Kidney (tissue), 14 donors: ENCODE data around the gene APOL3. TPM values are rescaled to one million over a fixed set of nuclear protein-coding genes. Genes with fewer than 3 reads are reported as not detected.

Experiments
- DNase-seq, 5 donors: peaks; one replicate each; pipeline ENCODE4 v3.0.0-alpha.2; 2013 to 2020
- FAIRE-seq: peaks from 2 replicates; lab custom pipeline; 2012; peaks lifted over from hg19 to GRCh38; lab: Jason Lieb, UNC
- H3K27ac ChIP-seq, 2 donors: one replicate each; pipeline ENCODE4 v1.7.0; 2013; ENCODE audit warnings: low read depth in 2 of 2, low read length in 2 of 2, inconsistent platforms in 1 of 2
- H3K27me3 ChIP-seq: one replicate; pipeline ENCODE4 v1.7.1; 2013; ENCODE audit warnings: low read length, inconsistent platforms; ENCODE audit not compliant: control insufficient read depth, insufficient read depth
- H3K36me3 ChIP-seq, 3 donors: one replicate each; pipeline versions ENCODE4 v1.7.0 to v1.7.1; 2013; ENCODE audit warnings: low read length in 3 of 3, control low read depth in 1 of 3, inconsistent platforms in 1 of 3; ENCODE audit not compliant: insufficient read depth in 3 of 3, control insufficient read depth in 2 of 3
- H3K4me1 ChIP-seq, 3 donors: one replicate each; pipeline versions ENCODE4 v1.7.0 to v1.7.1; 2013; ENCODE audit warnings: low read length in 3 of 3, inconsistent platforms in 1 of 3, low read depth in 1 of 3; ENCODE audit not compliant: control insufficient read depth in 2 of 3, insufficient read depth in 2 of 3
- H3K4me3 ChIP-seq, 3 donors: one replicate each; pipeline versions ENCODE4 v1.7.0 to v1.8.1; 2013; ENCODE audit warnings: low read length in 3 of 3, control low read depth in 1 of 3, inconsistent platforms in 1 of 3
- H3K9ac ChIP-seq, 3 donors: one replicate each; pipeline versions ENCODE4 v1.7.0 to v1.7.1; 2013; ENCODE audit warnings: low read length in 3 of 3, control low read depth in 1 of 3, inconsistent platforms in 1 of 3
- H3K9me3 ChIP-seq, 3 donors: one replicate each; pipeline versions ENCODE4 v1.7.0 to v1.7.1; 2013; ENCODE audit warnings: low read length in 3 of 3, control low read depth in 1 of 3, inconsistent platforms in 1 of 3; ENCODE audit not compliant: control insufficient read depth in 2 of 3, insufficient read depth in 1 of 3
- CTCF ChIP-seq: IDR thresholded peaks from 3 replicates; pipeline ENCODE4 v1.5.1; 2012; ENCODE audit warnings: mild to moderate bottlenecking, moderate library complexity, borderline replicate concordance; ENCODE audit not compliant: insufficient read depth; ENCODE audit errors: extremely low read depth
- intact Hi-C: fragments of 100-400 bp; cut with DNase I; formaldehyde crosslinking; loops from one replicate; pipeline ENCODE4 v1.11.1; 2022
- polyA plus RNA-seq: library from polyadenylated mRNA; stranded (reverse); fragments of 350-450 nt; fragmentation: Illumina TruSeq; extraction: RNeasy Lipid Tissue Mini Kit (QIAGEN cat#74804); gene quantifications from one replicate; pipeline ENCODE4 v1.2.3, GENCODE V29; 2014; ENCODE audit warnings: low read depth, low replicate concordance; ENCODE audit not compliant: insufficient read depth
- total RNA-seq: library from RNA; stranded (reverse); fragmentation: NEBNext Ultra II Directional; extraction: Animal tissue kit (Norgen Biotek cat#: 25700); gene quantifications from one replicate; pipeline ENCODE4 v1.2.1, GENCODE V29; 2021
- donor health status: control.
- donor health status: control.
- donor health status: control.
- donor health status: control.
- donor health status: control.
- donor health status: DM: yes; HTN: yes; CAD: no.
- donor health status: Normal renal cell carcinoma (clear cell type).

APOL3 gene
- total and polyA plus RNA-seq, 2 donors from 2014 or later: 25.1 to 43.7 TPM

DNA sequence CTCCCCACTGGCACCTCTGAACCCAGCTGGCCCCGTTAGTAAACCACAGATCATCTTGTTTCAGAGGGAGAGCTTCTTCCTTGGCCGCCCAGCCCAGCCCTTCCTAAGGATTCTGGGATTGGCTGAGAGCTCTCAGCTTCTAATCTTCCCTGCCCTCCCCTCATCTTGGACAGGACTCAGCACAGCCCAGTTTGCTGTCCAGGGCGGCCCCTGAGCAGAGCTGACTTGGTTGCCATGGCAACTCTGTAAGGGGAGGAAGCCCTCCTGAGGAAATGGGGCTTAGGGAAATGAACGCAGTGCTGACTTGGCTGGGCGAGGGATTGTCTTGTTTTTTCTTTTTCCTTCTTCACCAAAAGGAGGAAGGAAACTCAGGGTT is 36.5 kb upstream of the APOL3 start:
- intact Hi-C loops: no loop called here
- peak overlapping the region in 1 of 2 donors; percentile 32 for H3K27ac ChIP-seq
- no peaks in the 10 kb centered on the region for H3K27me3 ChIP-seq
- H3K4me1 ChIP-seq: peaks cover 5 to 25% (median 17%) of the 10 kb centered on the region in 3 donors
- peak overlapping the region in 1 of 3 donors; percentile 34 for H3K9ac ChIP-seq
- no peak for TF ChIP-seq CTCF
- no peaks in the 10 kb centered on the region for H3K36me3 ChIP-seq
- H3K4me3 ChIP-seq: no peak overlapping the region
- H3K9me3 ChIP-seq: no peaks in the 10 kb centered on the region
- DNase-seq (peak in 4 of 5 donors; percentile 48 to 90 (median 84)), FAIRE-seq (no peak)

GRCh38 chr22:36196254-36197064 is 35.9 kb upstream of the APOL3 start:
- Histone ChIP-seq H3K36me3 (no peaks in the 10 kb centered on the region), H3K27me3 (no peaks in the 10 kb centered on the region), H3K9ac (peak overlapping the region in 1 of 3 donors; percentile 34), H3K4me1 (peaks cover 5 to 19% (median 17%) of the 10 kb centered on the region in 3 donors), H3K27ac (no peak overlapping the region), H3K9me3 (no peaks in the 10 kb centered on the region), H3K4me3 (no peak overlapping the region)
- FAIRE-seq (no peak), DNase-seq (no peak)
- intact Hi-C loops: no loop called here
- no peak for TF ChIP-seq CTCF

DNA sequence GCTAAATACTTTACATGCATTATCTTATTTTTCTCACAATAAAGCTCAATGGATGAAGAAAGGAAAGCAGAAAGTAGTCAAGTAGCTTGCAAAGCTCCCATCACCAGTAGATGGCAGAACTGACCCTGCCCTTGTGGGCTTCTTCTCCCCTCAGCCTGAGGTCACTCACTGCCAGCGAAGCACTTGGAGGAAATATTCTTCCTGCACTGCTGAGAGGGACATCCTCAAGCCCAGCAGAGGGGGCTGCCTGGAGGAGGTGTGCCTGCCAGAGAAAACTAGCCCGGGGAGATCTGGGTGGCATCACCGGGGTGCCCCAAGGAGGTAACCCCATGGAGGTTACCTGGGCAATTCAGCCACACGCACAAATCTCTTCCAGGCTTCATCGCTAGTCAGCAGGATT is 34.4 kb upstream of the APOL3 start:
- no peak overlapping the region for H3K9ac ChIP-seq
- H3K27me3 ChIP-seq: no peaks in the 10 kb centered on the region
- H3K9me3 ChIP-seq: no peaks in the 10 kb centered on the region
- FAIRE-seq: peak; percentile 92
- H3K36me3 ChIP-seq: no peaks in the 10 kb centered on the region
- peaks cover 5 to 18% (median 17%) of the 10 kb centered on the region in 3 donors for H3K4me1 ChIP-seq
- peak; percentile 69 for TF ChIP-seq CTCF
- DNase-seq: peak in 4 of 5 donors; percentile 71 to 88 (median 76)
- H3K27ac ChIP-seq: no peak overlapping the region
- no peak overlapping the region for H3K4me3 ChIP-seq
- intact Hi-C loops: no loop called here
